Measurements from ENCODE around the gene EFTUD2.

EFTUD2 gene

DNA sequence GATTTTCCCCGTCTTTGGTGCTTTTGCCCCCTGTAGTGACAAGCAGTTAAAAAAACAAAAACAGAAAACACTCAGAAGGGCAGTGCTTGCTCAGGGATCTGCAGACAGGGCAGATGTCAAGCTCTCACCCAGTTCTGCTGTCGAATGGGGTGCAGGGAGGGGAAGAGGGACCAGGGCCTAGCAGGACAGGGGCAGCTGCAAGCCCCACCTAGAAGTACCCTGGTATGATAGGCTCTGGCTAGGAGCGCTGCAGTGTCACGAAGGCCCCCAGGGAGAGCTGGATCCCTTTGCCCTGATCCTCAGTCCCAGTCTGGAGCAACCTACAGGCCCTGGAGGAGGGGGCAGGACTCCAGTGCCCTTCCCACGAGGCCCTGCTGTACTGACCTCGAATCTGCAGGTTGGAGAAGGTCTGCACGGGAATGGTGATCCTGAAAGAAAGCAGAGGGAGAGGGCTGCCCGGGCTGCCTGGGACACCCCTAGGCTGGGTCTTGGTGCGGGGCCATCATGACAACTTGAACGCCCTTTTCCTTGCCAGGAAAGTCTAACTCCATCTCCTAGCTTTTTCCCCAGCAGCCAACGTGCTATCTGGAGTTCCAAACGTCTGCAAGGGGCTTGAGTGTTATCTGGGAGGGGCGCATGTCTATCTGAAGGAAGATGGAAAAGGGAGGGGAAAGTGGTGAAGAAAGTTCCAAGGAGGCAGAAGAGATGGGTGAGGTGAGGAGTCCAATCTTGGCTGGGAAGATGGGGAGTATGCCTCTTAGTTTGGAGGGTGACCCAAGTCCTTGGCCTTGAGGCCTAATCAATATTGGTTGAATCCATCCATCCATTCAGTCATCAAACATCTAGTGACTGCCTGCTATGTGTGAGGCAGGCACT is 11.2 kb upstream of the EFTUD2 start:
- no peak for DNase-seq

DNA sequence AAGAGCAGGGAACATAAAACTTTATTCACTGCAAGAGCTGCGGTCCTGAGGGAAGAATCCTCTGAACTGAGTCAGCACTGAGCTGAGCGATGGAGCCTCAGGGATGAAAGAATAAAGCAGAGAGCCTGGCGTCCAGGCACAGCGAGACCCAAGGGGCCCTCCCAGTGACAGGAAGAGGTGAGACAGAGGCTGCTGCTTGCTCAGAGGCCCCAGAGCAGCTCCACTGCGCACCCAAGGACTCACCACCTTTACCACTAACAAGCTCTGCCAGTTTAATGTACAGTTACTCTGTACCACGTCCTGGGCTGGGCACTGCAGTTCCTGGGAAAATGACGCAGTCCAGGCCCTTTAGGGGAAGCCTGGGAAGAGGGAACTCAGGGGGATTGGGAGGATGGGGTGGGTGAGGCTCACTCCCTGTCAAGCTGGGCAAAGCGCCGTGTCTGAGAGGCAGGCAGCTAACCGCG is 10.5 kb upstream of the EFTUD2 start:
- DNase-seq = no peak

GRCh38 chr17:44908761-44909326 is 9.6 kb upstream of the EFTUD2 start:
- DNase-seq = no peak

DNA sequence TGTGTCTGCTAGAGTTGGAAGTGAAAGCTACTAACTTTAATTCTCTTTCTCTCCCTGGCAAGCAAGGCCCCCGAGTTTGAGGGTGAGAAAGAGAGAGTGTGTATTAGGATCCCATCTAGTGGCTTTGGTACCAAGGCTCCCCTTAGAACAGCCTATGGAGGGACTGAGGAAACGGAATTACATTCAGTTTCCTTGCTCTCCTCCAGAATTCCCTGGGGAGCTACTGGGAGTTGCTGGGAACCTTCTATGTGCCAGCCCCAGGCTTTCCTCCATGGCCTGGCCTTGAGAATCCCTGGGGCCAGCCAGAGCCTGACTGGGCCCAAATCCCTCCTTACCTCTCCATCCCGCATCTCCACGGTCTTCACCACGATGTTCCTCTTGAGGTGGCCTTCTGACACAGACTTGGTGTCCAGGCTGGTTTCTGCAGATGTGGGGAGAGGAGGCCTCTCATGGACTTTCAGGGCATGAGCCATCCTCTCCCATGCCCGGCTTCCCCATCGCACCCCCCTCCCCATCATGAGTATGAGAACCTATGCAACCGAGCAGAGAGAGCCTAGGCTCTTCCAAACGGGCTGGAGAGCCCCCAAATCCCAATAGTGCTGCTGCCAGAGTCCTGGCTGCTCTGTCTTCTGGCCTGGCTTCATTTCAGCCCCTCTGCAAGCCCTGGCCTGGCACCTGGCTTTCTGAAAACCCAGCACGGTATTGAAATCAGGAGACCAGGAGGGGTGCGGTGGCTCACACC is 8.7 kb upstream of the EFTUD2 start:
- no peak for DNase-seq

DNA sequence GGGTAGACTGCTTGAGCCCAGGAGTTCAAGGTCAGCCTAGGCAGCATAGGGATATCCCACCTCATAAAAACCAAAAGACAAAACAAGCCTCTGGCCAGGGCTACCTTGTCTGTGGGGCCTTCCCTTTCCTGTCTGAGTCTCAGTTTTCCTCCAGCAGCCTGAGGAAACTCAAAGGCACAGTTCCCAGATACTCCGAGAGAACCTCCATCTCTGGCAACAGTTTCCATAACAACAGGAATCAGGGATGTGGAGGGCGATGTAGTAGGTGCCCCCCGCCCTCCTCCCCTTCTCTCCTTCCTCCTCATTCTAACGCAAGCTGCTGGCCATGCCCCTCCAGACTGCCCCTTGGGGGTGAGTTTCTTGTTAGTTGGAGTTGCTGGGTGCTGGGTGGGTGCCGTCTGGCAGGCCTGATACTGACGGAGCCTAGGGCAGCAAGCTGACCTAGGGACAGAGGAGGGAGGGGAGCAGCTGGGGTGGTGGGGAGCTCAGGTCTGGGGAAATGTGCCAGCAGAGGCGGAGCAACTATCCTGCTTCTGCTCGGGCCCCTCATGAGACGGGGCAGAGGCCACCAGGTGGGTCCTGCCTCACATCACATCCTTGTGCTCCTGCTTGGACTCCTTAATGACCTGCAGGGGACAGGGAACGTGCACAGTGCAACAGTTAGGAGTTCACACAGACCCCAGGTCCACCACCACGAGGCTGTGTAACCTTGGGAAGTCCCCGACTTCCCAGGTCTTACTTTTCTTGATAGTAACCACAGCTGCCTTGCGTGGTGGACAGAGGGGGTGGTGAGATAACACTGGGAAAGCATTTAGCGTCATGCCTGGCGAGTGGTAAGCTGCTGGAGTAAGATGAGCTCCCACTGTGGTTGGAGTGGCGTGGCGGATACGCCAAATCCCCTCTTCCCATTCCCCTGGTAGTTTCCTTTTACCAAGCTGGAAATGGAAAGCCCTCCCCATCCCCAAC is 7.8 kb upstream of the EFTUD2 start:
- no peak for DNase-seq

GRCh38 chr17:44906010-44906646 is 6.9 kb upstream of the EFTUD2 start:
- DNase-seq = no peak

DNA sequence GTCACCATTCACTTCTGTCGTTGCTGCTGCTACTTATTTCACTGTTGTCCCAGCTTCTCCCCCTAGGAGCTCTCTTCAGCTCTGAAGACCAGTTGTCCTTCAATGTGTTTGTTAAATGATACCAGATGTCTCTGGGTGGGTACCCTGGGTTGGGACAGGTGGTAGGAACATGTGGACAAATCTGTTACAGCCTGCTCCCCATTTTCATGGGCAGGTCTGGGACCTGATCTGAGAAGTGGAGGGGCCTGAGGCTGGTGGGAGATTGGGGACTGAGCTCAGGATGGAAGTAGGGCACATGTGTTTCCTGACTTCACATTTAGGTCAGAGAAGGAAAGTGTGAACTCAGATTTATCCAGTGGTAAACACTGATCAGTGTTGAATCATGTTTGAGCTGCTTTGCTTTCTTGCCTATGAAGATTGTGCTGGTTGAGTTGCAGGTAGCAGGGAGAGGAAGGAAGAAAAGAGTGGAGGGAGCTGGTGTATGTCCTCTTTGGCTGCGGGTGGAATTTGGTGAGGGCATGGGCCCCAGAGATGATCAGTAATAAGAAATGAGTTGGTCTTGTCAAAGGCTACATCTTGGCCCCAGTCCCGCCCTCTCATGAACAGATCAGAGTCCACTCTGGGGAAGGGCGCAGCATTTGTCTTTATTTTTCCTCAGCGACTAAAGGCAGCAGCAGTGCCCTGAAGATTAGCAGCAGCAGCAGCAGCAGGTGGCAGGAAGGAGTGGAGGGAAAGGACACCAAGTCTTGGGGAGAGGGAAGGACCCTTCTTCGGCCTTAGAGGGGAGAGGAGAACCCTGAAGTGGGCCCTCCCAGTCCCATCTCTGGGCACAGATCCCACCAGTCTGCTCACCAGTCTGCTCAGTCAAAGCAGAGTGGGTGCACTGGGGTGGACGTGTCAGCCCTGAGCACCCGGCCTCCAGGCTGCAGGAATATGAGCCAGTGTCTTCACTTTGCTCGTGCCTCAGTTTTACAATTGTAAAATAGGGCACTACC is 6.1 kb upstream of the EFTUD2 start:
- DNase-seq = no peak

DNA sequence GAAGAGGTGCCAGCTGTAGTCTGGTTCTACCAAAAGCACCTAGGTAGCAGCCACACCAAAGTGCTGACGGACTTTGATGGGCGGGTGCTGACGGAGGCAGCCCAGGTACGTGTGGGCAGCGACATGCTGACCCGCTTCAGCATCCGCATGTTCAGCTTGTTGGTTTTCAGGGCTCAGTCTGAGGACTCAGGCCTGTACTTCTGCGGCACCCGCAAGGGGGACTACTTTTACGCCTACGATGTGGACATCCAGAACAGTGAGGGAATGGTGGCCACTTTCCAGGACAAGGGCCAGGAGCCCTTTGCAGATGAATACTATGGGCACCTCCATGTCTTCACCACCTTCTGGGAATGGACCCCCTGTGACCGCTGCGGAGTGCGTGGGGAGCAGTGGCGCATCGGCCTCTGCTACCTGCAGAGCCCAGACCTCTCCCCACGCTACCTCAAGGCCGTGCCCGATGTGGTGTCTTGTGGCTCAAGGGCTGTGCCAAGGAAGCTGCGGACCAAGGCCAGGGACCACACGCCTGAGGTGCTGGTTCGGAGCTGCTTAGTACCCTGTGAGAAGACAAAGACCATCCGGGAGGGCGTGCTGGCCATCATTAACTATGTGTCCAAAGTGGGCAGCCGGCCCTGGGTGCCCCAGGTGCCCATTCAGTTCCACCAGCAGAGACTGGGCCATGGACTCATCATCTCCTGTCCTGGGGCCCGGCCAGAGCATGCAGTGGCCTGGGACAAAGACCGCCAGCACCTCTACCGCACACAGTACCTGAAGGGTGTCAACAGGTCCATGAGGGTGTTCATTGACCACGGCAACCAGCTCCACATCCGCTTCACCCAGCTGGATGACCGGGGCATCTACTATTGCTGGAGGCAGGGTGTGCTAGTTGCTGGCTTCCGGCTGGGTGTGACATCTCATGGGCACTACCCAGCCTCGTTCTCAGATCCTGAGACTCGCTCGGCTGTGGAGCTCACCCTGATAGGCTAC is 5.0 kb upstream of the EFTUD2 start:
- DNase-seq = no peak

DNA sequence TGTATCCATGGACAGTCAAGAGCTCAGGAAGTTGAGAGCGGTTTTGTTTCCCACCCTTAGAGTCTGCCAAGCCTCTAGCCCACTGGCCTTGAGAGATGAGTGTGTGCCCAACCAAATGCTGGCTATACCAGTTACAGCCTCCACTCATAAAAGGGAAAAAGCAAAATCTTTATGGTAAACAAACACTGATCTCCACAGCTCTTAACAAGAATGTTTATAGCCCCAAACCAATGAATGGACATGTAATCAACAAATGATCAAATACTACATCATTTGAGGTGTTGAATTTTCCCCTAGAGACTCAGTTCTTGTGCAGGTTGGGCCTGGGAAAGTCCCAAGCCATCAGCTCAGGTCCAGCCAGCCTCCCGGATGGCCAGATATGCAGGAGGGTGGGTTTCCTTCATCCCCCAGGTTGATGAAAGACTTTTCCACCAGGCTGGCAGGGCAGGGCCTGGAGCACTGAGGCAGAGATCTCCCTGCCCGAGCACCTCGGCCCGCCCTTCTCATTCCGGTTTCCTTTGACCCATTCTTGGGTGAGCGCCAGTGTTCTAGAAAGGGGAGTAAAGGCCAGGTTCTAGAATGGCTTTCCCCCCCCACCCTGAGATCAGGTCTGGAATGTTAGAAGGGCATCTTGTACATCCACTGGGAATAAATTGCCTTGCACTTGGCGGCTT is 3.9 kb upstream of the EFTUD2 start:
- no peak for DNase-seq

DNA sequence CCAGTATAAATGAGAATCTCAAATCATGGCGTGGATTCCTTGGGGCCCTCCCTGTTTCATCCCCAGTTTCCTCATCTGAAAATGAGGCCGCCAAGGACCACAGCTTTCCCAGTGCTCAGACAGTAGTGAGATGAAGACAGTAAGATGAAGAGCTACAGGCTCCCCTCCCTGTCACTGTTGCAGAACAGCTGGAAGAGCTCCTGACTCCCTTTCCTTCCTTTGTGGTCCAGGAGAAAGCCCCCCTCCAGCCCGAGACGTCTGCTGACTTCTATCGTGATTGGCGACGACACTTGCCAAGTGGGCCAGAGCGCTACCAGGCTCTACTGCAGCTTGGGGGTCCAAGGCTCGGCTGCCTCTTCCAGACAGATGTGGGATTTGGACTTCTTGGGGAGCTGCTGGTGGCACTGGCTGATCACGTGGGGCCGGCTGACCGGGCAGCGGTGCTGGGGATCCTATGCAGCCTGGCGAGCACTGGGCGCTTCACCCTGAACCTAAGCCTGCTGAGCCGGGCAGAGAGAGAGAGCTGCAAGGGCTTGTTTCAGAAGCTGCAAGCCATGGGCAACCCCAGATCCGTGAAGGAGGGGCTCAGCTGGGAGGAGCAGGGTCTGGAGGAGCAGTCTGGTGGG is 3.0 kb upstream of the EFTUD2 start:
- no peak for DNase-seq

DNA sequence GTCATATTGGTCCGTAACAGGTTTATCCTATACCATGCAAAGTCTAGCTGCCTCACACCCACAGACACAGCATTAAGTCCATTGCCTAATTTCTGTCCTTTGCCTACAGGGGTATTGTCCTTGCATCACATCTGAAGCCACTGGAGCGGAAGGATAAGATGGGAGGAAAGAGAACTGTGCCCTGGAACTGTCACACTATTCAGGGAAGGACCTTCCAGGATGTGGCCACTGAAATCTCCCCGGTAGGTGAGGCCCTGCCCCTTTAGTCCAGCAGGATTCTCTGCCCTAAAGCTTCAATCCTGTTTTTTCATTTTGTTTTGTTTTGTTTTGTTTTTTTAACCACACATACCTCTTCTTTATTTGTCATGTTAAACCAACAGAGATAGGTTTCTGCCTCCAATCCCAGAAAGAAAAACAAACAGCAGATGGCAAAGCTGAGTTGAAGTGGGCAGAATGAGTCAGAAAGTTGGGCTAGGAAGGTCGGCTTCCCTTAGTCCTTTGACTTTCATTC is 2.2 kb upstream of the EFTUD2 start:
- DNase-seq = no peak

- no peak for DNase-seq
Measured at GRCh38 chr17:44900894-44901293, 1.6 kb upstream of the EFTUD2 start.

DNA sequence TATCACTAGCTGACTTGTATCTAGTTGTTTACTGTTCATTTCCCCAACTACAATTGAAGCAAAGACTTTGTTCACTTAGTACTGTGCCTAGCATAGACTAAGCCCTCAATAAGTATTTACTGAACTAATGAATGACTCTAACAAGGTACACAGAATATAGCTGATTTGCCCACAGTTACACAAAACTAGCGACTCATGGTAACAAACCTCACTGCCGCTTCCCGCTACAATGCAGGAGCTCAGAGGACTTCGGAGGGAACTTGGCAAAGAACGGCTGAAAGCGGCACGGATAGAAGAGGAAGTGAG is 524 bp downstream of the EFTUD2 start:
- DNase-seq = no peak

DNA sequence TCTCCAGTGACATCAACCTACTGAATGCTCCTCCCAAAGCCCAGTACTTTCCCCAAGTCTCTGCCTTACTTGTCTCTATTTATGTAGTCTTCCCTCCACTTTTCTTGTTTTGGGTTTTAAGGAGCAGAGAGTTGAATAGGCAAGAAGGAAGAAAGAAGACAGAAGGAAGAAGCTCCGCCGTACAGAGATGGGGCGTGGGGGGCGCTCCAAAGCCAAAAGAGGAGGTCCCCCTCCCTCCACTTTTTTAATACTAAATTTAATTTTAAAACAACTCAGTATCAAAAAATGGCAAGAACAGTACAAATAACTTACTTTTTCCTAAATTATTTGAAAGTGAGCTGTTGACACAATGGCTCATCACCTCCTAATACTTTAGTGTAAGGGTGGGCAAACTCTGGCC is 4.6 kb downstream of the EFTUD2 start:
- DNase-seq = no peak

GRCh38 chr17:44892250-44892649 is 7.0 kb downstream of the EFTUD2 start:
- no peak for DNase-seq

DNA sequence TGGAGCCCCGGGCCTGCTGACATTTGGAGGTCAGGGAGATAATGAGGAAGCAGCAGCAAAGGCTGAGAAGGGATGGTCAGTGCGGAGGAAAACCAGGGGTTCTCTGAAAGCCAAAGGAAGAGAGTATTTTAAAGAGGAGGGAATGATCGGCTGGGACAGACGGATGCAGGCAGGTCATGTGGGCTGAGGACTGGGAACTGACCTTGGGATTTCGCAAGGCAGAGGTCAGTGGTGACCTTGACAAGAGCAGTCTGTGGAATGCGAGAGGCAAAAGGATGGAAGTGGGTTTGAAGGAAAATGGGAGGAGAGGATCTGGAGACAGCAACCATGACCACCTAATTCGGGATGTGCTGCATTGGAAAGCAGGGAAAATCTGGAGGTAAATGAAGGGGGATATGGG is 10.2 kb downstream of the EFTUD2 start:
- no peak for DNase-seq

DNA sequence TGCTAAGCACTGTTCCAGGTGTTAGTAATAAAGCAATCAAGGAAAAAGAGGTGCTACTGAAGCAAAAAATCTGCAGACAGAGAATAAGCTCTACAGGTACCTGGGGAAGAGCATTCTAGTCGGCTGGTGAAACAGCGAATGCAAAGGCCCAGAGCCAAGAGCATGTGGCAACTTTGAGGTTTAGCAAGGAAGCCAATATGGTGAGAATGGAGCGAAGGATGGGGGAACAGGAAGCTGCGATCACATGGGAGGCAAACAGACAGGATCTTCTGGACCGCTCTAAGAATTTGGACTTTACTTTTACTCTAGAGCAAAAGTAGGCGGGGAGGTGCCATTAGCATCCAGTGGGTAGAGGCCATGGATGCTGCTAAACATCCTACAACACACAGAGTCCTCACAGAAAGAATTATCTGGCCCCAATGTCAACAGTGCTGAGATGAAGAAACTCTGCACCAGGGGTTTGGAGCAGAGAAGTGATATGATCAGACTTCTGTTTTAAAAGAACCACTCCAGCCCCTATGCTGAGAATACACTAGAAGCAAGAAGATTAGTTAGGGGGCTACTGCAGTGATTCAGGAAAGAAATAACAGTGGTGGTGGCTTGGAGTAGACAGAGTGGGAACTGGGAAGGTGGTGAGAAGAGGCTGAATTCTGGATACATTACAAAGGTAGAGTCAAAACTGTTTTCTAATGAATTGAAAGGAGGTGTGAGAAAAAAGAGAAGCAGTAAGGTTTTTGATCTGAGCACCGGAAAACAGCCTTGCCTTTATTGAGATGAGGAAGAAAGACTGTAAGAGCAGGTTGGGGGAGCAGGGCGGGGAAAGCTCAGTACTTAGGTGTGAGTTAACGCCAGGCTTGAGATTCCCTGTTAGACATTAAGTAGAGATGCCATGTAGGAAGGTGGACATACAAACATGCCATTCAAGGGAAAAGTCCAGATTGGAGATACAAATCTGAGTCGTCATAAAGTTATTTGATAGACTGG is 11.0 kb downstream of the EFTUD2 start:
- no peak for DNase-seq
